Pons (tissue), 1 donor: ENCODE data around the gene CASZ1.

Experiments used
- DNase-seq: peaks from one replicate; pipeline ENCODE4 v3.0.0-alpha.2; 2016; ENCODE audit warnings: low spot score

CASZ1 gene

GRCh38 chr1:10795276-10796021 is 997 bp downstream of the CASZ1 start:
- no peak for DNase-seq

GRCh38 chr1:10794724-10795275 is 1.6 kb downstream of the CASZ1 start:
- DNase-seq: no peak

- no peak for DNase-seq
Observed at GRCh38 chr1:10793129-10793651, 3.3 kb downstream of the CASZ1 start.

GRCh38 chr1:10791105-10791951 is 5.1 kb downstream of the CASZ1 start:
- DNase-seq: no peak

- DNase-seq: no peak
Observed at GRCh38 chr1:10789803-10790702, 6.4 kb downstream of the CASZ1 start.

GRCh38 chr1:10789047-10789791 is 7.2 kb downstream of the CASZ1 start:
- DNase-seq: no peak

GRCh38 chr1:10788592-10789006 is 7.8 kb downstream of the CASZ1 start:
- peak; percentile 43 for DNase-seq

- DNase-seq: no peak
Observed at GRCh38 chr1:10787286-10787685, 9.2 kb downstream of the CASZ1 start.

- no peak for DNase-seq
Observed at GRCh38 chr1:10785728-10786638, 10.5 kb downstream of the CASZ1 start.

GRCh38 chr1:10784998-10785727 is 11.3 kb downstream of the CASZ1 start:
- no peak for DNase-seq

GRCh38 chr1:10782491-10783244 is 13.8 kb downstream of the CASZ1 start:
- DNase-seq: no peak

- DNase-seq: no peak
Observed at GRCh38 chr1:10781137-10781536, 15.3 kb downstream of the CASZ1 start.

- no peak for DNase-seq
Observed at GRCh38 chr1:10779841-10780240, 16.6 kb downstream of the CASZ1 start.

GRCh38 chr1:10779201-10779600 is 17.2 kb downstream of the CASZ1 start:
- DNase-seq: no peak

- no peak for DNase-seq
Observed at GRCh38 chr1:10778640-10779039, 17.8 kb downstream of the CASZ1 start.

GRCh38 chr1:10777749-10778574 is 18.5 kb downstream of the CASZ1 start:
- DNase-seq: no peak

GRCh38 chr1:10776190-10776905 is 20.1 kb downstream of the CASZ1 start:
- DNase-seq: no peak
